ENCODE measurements around the gene CNOT6L.

CNOT6L gene

GRCh38 chr4:77815636-77816035 lies 3.5 kb downstream of the CNOT6L start:
- TF ChIP-seq POLR2AphosphoS5 (IDR thresholded peaks at IDR 0.05; ENCODE audit: low read depth) (no peak), CTCF (IDR thresholded peaks at IDR 0.05; ENCODE audit: insufficient read depth, low read length) (no peak), REST (IDR thresholded peaks at IDR 0.05; ENCODE audit: insufficient replicate concordance, low read depth) (no peak), GABPA (IDR thresholded peaks at IDR 0.05; ENCODE audit: low read depth) (no peak), SPI1 (IDR thresholded peaks at IDR 0.05; ENCODE audit: borderline replicate concordance, low read depth) (no peak)
- DNase-seq (ENCODE audit: low read depth in 1 of 2, low spot score in 1 of 2) = no peak
- Histone ChIP-seq H3K4me3 (replicated peaks; ENCODE audit: insufficient read depth, low read length) (no peak overlapping the region), H3K27me3 (ENCODE audit: insufficient read depth, poor library complexity, severe bottlenecking) (no peaks in the 10 kb centered on the region), H3K27ac (replicated peaks) (no peak overlapping the region)

- H3K27me3 ChIP-seq (ENCODE audit: insufficient read depth, poor library complexity, severe bottlenecking) = no peaks in the 10 kb centered on the region
- peak; percentile 83 for TF ChIP-seq SPI1 (IDR thresholded peaks at IDR 0.05; ENCODE audit: borderline replicate concordance, low read depth)
- no peak for TF ChIP-seq REST (IDR thresholded peaks at IDR 0.05; ENCODE audit: insufficient replicate concordance, low read depth)
Measured at GRCh38 chr4:77805840-77806239, 13.3 kb downstream of the CNOT6L start.

GRCh38 chr4:77804471-77804870 lies 14.7 kb downstream of the CNOT6L start:
- Histone ChIP-seq H3K4me3 (replicated peaks; ENCODE audit: insufficient read depth, low read length) (no peak overlapping the region), H3K27ac (replicated peaks) (no peak overlapping the region), H3K27me3 (ENCODE audit: insufficient read depth, poor library complexity, severe bottlenecking) (no peaks in the 10 kb centered on the region)
- no peak for DNase-seq (ENCODE audit: low read depth in 1 of 2, low spot score in 1 of 2)
- TF ChIP-seq CTCF (IDR thresholded peaks at IDR 0.05; ENCODE audit: insufficient read depth, low read length) (no peak), REST (IDR thresholded peaks at IDR 0.05; ENCODE audit: insufficient replicate concordance, low read depth) (no peak), GABPA (IDR thresholded peaks at IDR 0.05; ENCODE audit: low read depth) (no peak), POLR2AphosphoS5 (IDR thresholded peaks at IDR 0.05; ENCODE audit: low read depth) (no peak), SPI1 (IDR thresholded peaks at IDR 0.05; ENCODE audit: borderline replicate concordance, low read depth) (no peak)

More at GRCh38 chr4:77805840-77806239, 13.3 kb downstream of the CNOT6L start:
- Histone ChIP-seq H3K27ac (replicated peaks) (no peak overlapping the region), H3K4me3 (replicated peaks; ENCODE audit: insufficient read depth, low read length) (no peak overlapping the region)
- no peak for DNase-seq (ENCODE audit: low read depth in 1 of 2, low spot score in 1 of 2)

GRCh38 chr4:77802402-77802801 lies 16.8 kb downstream of the CNOT6L start:
- Histone ChIP-seq H3K4me3 (replicated peaks; ENCODE audit: insufficient read depth, low read length) (no peak overlapping the region), H3K27ac (replicated peaks) (no peak overlapping the region), H3K27me3 (ENCODE audit: insufficient read depth, poor library complexity, severe bottlenecking) (no peaks in the 10 kb centered on the region)
- no peak for DNase-seq (ENCODE audit: low read depth in 1 of 2, low spot score in 1 of 2)
- TF ChIP-seq CTCF (IDR thresholded peaks at IDR 0.05; ENCODE audit: insufficient read depth, low read length) = no peak
- no peak for TF ChIP-seq GABPA (IDR thresholded peaks at IDR 0.05; ENCODE audit: low read depth)
- TF ChIP-seq REST (IDR thresholded peaks at IDR 0.05; ENCODE audit: insufficient replicate concordance, low read depth) = no peak
- no peak for TF ChIP-seq POLR2AphosphoS5 (IDR thresholded peaks at IDR 0.05; ENCODE audit: low read depth)
- TF ChIP-seq SPI1 (IDR thresholded peaks at IDR 0.05; ENCODE audit: borderline replicate concordance, low read depth) = no peak
